K562 (cell line): Measurements from ENCODE around the gene EHMT2. TPM values are rescaled to one million over a fixed set of nuclear protein-coding genes. Genes with fewer than 3 reads are reported as not detected.

ENCODE experiments used
- ATAC-seq: fragments of 200-7000 bp; cut with Tn5 transposase; 3 replicates; pipeline ENCODE4 v1.9.1; 2020; ENCODE audit warnings: moderate library complexity
- BruUV-seq: library from RNA; stranded (reverse); fragments of 400-500 nt; replicated peaks from 2 replicates; lab custom pipeline; 2021; lab: Mats Ljungman, UMichigan
- CTCF ChIA-PET: fragments of 300-600 bp; formaldehyde crosslinking; extraction: SDS; loops from one replicate; lab custom pipeline; 2021; ENCODE audit warnings: low intra/inter-chr PET ratio; lab: Yijun Ruan, JAX
- POLR2A ChIA-PET: fragments of 300-600, 350-650 bp; sonication (Branson Sonifier 250); formaldehyde crosslinking; extraction: SDS; loops from one replicate; lab custom pipeline; 2021; ENCODE audit warnings: antibody characterized with exemption, inconsistent platforms; lab: Yijun Ruan, JAX
- DNase-seq, 4 experiments: peaks; one replicate each; pipeline versions ENCODE4 v3.0.0 to v3.0.0-alpha.2; 2011 to 2018; ENCODE audit warnings: low spot score in 3 of 4, mixed read lengths in 3 of 4; ENCODE audit errors: extremely low read depth in 1 of 4
- FAIRE-seq: peaks from 2 replicates; lab custom pipeline; 2011; peaks lifted over from hg19 to GRCh38; lab: Jason Lieb, UNC
- H2AFZ ChIP-seq: 2 replicates; pipeline ENCODE4 v1.6.0; 2011; ENCODE audit warnings: low read depth, low read length, control low read depth, inconsistent platforms
- H3K27ac ChIP-seq: fragments of 200-600 bp; 3 replicates; pipeline ENCODE4 v1.8.0; 2011; ENCODE audit warnings: low read depth, mild to moderate bottlenecking, control low read depth, inconsistent platforms, low read length, moderate library complexity, mixed read lengths; ENCODE audit errors: extremely low read depth
- H3K27me3 ChIP-seq, 2 experiments: fragments of 300-600 bp in 1 of 2; 2 replicates in 1 of 2; 3 replicates in 1 of 2; pipeline versions ENCODE4 v1.6.0 to v1.8.0; 2011; ENCODE audit warnings: inconsistent platforms in 2 of 2, low read length in 2 of 2, mild to moderate bottlenecking in 1 of 2, mixed read lengths in 1 of 2, moderate library complexity in 1 of 2; ENCODE audit not compliant: control insufficient read depth in 2 of 2, insufficient read depth in 2 of 2
- H3K36me3 ChIP-seq: fragments of 300-600 bp; 3 replicates; pipeline ENCODE4 v1.8.0; 2011; ENCODE audit warnings: mild to moderate bottlenecking, low read length, inconsistent platforms; ENCODE audit not compliant: control insufficient read depth, insufficient read depth
- H3K4me1 ChIP-seq, 2 experiments: fragments of 200-600 bp in 1 of 2; replicated peaks in 1 of 2; 2 replicates in 1 of 2; 3 replicates in 1 of 2; pipeline versions ENCODE4 v1.5.1 to v1.8.0; 2011; ENCODE audit warnings: inconsistent platforms in 2 of 2, low read length in 2 of 2, mild to moderate bottlenecking in 1 of 2, mixed read lengths in 1 of 2, moderate library complexity in 1 of 2; ENCODE audit not compliant: control insufficient read depth in 2 of 2, insufficient read depth in 2 of 2
- H3K4me2 ChIP-seq: 2 replicates; pipeline ENCODE4 v1.6.1; 2011; ENCODE audit warnings: low read length, control low read depth, inconsistent platforms, mixed read lengths; ENCODE audit not compliant: insufficient read depth
- H3K4me3 ChIP-seq: fragments of 200-600 bp; sonication (generic), shearing (Covaris generic); 2 replicates; pipeline ENCODE4 v1.5.1; 2016; ENCODE audit warnings: control low read depth, inconsistent platforms
- H3K79me2 ChIP-seq: fragments of 200-600 bp; 3 replicates; pipeline ENCODE4 v1.8.0; 2011; ENCODE audit warnings: low read length, inconsistent platforms; ENCODE audit not compliant: control insufficient read depth, insufficient read depth
- H3K9ac ChIP-seq, 2 experiments: 2 replicates each; pipeline versions ENCODE4 v1.6.0 to v1.6.1; 2011; ENCODE audit warnings: low read depth in 2 of 2, low read length in 2 of 2, control low read depth in 1 of 2, inconsistent platforms in 1 of 2, mild to moderate bottlenecking in 1 of 2, mixed read lengths in 1 of 2; ENCODE audit not compliant: insufficient read depth in 1 of 2
- H3K9me1 ChIP-seq: one replicate; pipeline ENCODE4 v1.6.0; 2011; ENCODE audit warnings: inconsistent platforms, mild to moderate bottlenecking, low read length, moderate library complexity; ENCODE audit not compliant: control insufficient read depth, insufficient read depth
- H3K9me3 ChIP-seq: replicated peaks from 2 replicates; pipeline ENCODE4 v1.5.1; 2011; ENCODE audit warnings: low read depth, low read length, inconsistent platforms; ENCODE audit not compliant: control insufficient read depth, insufficient read depth
- H4K20me1 ChIP-seq: replicated peaks from 2 replicates; pipeline ENCODE4 v1.6.1; 2011; ENCODE audit warnings: low read length, inconsistent platforms, mixed read lengths; ENCODE audit not compliant: control insufficient read depth, insufficient read depth
- ATF1 ChIP-seq, 2 experiments: fragments of 450-650 bp in 1 of 2; IDR thresholded peaks; 2 replicates each; pipeline ENCODE4 v1.6.1; 2016; ENCODE audit warnings: missing compliant biosample characterization in 1 of 2, missing genetic modification characterization in 1 of 2
- CTBP1 ChIP-seq: fragments of 450-650 bp; IDR thresholded peaks from 2 replicates; pipeline ENCODE4 v1.6.1; 2016; ENCODE audit warnings: borderline replicate concordance
- RBM22 ChIP-seq: fragments of 200-400 bp; formaldehyde crosslinking; IDR thresholded peaks from 2 replicates; pipeline ENCODE4 v1.6.1; 2018; ENCODE audit warnings: low read length, low read depth; ENCODE audit not compliant: poor library complexity, severe bottlenecking
- SAP30 ChIP-seq: fragments of 200-600 bp; sonication (generic); IDR thresholded peaks from 2 replicates; pipeline ENCODE4 v1.6.1; 2012; ENCODE audit warnings: borderline replicate concordance, low read depth, mild to moderate bottlenecking, moderate library complexity, low read length, control low read depth, inconsistent platforms; ENCODE audit not compliant: insufficient read depth, poor library complexity, severe bottlenecking
- TCF7 ChIP-seq: sonication (generic); IDR thresholded peaks from 2 replicates; pipeline ENCODE4 v1.6.1; 2016; ENCODE audit warnings: antibody characterized with exemption, borderline replicate concordance
- THAP12 ChIP-seq: fragments of 250-450 bp; sonication (Bioruptor Pico); IDR thresholded peaks from 2 replicates; pipeline ENCODE4 v1.9.0; 2021; ENCODE audit warnings: mild to moderate bottlenecking, inconsistent platforms
- WGBS: fragments of 100-300 bp; shearing (Covaris generic); methylation state at CpG from one replicate; pipeline ENCODE4 v1.1.6; 2016; ENCODE audit warnings: low coverage, mixed read lengths; ENCODE audit not compliant: insufficient coverage; ENCODE audit errors: missing lambda C conversion rate; 5-methylcytosine and 5-hydroxymethylcytosine counted together
- in situ Hi-C: fragments of 300-500 bp; cut with MboI; formaldehyde crosslinking; loops from 4 replicates; pipeline ENCODE4 v1.15.0; 2018; ENCODE audit warnings: inconsistent platforms, mixed read lengths
- intact Hi-C: fragments of 100-400 bp; cut with micrococcal nuclease; formaldehyde crosslinking; loops from 2 replicates; pipeline ENCODE4 v1.14.2; 2022
- polyA plus RNA-seq, 8 experiments: library from polyadenylated mRNA; depleted of rRNA in 4 of 8; stranded (reverse) in 5 of 8; unstranded in 3 of 8; fragments of >200 nt; fragmentation: Nextera tagmentation in 2 of 8; fragmentation: Illumina TruSeq in 1 of 8; extraction: Ambion mirVana in 2 of 8; extraction: Trizol in 1 of 8; gene quantifications; 2 replicates each; pipeline versions ENCODE4 v1.2.1 to v1.2.3, GENCODE V29; 2011 to 2014; ENCODE audit warnings: inconsistent platforms in 1 of 8, missing spikeins in 1 of 8
- total RNA-seq, 7 experiments: library from RNA; depleted of rRNA in 6 of 7; stranded (reverse); fragments of >200 nt in 6 of 7; fragmentation: Illumina TruSeq in 2 of 7; extraction: Trizol in 2 of 7; gene quantifications; 2 replicates each; pipeline versions ENCODE4 v1.2.1 to v1.2.3, GENCODE V29; 2011 to 2021; ENCODE audit warnings: low replicate concordance in 1 of 7

EHMT2 gene
- total and polyA plus RNA-seq, 9 of the 15 experiments (the other 6 are each of a cell fraction or from before 2014, with no cell fraction given) = 2.1 to 63.8 (median 38.5) TPM

GRCh38 chr6:31940256-31940664, 42.8 kb upstream of the EHMT2 start:
- FAIRE-seq = no peak
- ATAC-seq = peak; percentile 17; the same call in 1 of the 3 replicates
- peaks cover 3 to 9% of the 10 kb centered on the region in 2 experiments; a peak in 4 of 5 replicates for H3K4me1 ChIP-seq
- H2AFZ ChIP-seq = peak overlapping the region; percentile 81
- no peak overlapping the region for H3K4me3 ChIP-seq
- peaks cover 2 to 26% of the 10 kb centered on the region in 2 experiments; a peak in 3 of 5 replicates for H3K27me3 ChIP-seq
- DNase-seq = no peak
- no peak overlapping the region for H3K27ac ChIP-seq
- TF ChIP-seq THAP12 (CRISPR knock-in tag) = 0 out of 2 replicates have a peak, but pooled peaks have one; percentile 25
- TF ChIP-seq RBM22 = no peak
- TF ChIP-seq ATF1 (CRISPR knock-in tag; IDR thresholded peaks at IDR 0.05) = no peak
- no peak for TF ChIP-seq ATF1 (tag; IDR thresholded peaks at IDR 0.05)
- no peak for TF ChIP-seq TCF7
- TF ChIP-seq CTBP1 = peak; percentile 17; the same call in 1 of the 2 replicates
- TF ChIP-seq SAP30 = peak; percentile 5
- no peaks in the 10 kb centered on the region for H3K9me3 ChIP-seq
- peak overlapping the region; percentile 9; the same call in 1 of the 2 replicates for H3K4me2 ChIP-seq
- BruUV-seq = no TSS peak
- H3K79me2 ChIP-seq = no peaks in the 10 kb centered on the region
- H3K9ac ChIP-seq = no peak overlapping the region; a peak in 1 of 4 replicates
- POLR2A ChIA-PET = interaction anchor here (0.8 to 1.1 kb wide), 6 partner anchors 9 to 1032 kb away, joined by 3 to 6 read pairs (median 3); no protein-coding TSS in a partner anchor
- CTCF ChIA-PET = interaction anchor here (0.5 kb wide), 1 partner anchor 14 kb away, joined by 3 read pairs; no protein-coding TSS in a partner anchor
- no peaks in the 10 kb centered on the region for H3K9me1 ChIP-seq
- no peaks in the 10 kb centered on the region for H4K20me1 ChIP-seq
- intact Hi-C loops = no loop called here
- WGBS = 6% methylated on average over 6 of the region's 6 CpGs
- in situ Hi-C loops = no loop called here
- no peaks in the 10 kb centered on the region for H3K36me3 ChIP-seq
